GM21737 (cell line): ENCODE measurements around the gene RPL22L1.
"Not testable (repeated sequence)": the region's sequence is repeated elsewhere in the genome, so short reads cannot be mapped to it uniquely, and the experiment has no call there.

Experiments
- ATAC-seq: cut with Tn5 transposase; IDR thresholded peaks from one replicate; pipeline ENCODE4 v1.9.1; 2021; ENCODE audit warnings: mild to moderate bottlenecking, moderate library complexity; ENCODE audit not compliant: unreplicated experiment

RPL22L1 gene

DNA sequence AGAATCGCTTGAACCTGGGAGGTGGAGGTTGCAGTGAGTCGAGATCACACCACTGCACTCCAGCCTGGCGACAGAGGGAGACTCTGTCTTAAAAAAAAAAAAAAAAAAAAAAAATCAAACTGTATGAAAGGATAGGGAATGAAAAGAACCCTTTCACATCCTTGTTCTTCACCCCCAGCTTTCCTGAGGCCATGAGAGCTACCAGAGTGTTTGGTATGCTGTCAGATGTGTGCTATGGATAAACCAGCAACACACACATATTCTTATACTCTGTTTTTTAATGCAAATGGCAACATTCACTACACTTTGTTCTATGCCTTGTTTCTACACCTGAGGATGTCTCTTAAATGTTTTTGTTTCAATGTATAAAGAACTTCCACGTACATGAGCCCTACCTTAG, 33.5 kb downstream of the RPL22L1 start:
- no peak for ATAC-seq

DNA sequence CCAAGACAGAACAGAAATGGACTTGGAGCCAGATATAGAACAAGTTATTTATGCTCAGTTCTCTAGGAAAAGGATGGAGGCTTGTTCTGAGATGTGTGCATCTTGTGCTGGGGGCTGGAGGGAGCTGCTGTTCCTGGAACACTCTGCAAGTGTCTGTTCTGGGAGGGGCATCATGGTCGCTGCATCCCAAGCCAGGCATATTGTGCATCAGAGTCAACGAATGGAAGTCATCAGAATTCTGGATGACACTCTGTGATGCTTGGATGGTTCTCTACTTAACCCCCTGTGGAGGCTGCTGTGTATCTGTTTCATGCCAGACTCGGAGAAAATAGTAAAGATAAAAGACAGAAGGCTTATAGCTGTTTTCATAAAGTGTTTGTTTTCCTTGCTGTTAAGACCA, 34.7 kb downstream of the RPL22L1 start:
- no peak for ATAC-seq

DNA sequence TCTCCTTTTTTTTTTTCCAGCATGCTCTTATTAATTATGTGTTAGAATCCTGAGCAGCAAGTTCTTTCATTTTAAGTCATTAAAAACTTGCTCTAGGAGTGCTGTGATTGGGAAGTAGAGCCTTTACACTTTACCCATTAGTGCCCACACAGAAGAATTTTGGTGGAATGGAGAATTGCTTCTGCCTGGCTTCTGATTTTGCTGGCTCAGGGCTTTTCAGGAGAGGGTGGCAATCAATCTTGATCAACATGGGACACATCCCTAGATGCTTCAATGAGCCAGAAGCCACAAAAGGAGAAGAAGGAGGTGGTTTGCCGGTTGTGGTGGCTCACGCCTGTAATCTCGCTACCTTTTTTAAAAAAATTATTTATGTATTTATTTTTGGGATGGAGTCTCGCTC, 39.4 kb downstream of the RPL22L1 start:
- ATAC-seq, result no peak

DNA sequence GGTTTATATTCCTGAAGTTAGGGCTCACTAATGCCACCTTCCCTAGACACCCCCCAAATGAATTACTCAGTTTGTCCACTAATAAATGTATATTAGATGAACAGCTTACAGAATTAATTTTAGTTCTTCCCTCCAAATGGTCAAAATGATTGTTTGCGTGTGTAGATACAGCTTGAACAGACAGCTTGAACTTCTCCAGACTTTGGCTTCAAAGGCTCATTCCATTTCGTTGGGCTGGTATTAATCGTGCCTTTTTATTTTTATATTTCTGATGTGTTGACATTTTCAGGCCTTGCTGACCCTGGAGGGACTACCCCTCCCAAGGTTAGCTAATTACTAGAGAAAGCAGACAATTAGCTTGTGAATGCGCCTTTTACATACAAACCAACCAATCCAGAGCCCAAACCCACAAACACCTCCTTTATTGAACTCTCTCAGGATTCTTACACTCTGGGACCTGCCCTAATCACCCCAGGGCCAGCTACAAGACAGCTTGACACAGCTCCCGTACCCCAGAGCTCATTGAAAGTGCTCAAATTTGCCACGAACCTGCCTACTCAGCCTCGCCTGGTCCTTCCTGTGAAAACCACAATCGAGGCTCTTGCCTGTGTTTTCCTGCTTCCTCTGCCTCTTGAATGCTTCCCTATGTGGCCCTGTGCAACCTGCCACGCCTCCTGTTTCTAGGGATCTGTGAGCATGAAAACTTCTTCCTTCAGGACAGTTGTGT, 40.3 kb downstream of the RPL22L1 start:
- ATAC-seq, result no peak

DNA sequence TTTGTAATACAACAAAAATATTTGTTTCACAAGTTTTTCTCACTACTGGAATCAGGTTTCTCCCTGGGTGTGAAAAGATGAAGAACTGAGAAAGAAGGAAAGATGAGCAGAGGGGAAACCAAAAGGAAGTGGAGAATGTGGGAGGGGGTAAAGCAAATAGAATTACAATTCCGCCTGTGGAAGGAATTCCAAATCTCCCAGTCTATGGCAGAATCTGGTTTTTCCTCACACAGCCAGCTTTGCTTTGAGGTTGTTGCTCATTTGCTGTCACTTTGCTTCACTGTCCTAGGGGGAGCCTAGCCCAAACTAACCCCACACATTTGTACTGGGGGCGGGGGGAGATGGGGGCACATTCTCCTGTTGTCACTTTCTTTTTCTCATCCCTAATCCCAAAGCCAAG, 43.9 kb downstream of the RPL22L1 start:
- no peak for ATAC-seq

DNA sequence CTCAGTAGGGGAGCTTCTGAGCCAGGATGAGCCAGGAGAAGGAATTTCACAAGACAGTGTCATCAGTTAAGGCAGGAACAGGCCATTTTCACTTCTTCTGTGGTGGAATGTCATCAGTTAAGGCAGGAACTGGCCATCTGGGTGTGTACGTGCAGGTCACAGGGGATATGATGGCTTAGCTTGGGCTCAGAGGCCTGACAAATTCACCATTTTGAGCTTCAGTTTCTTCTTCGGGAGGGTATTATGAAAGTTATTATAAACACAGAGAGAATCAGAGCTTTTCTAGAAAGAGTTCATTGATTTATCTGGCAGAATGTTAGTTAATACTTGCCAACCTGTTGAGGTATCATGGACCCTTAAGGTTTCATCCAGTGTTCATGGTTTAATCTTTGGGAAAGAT, 46.4 kb downstream of the RPL22L1 start:
- ATAC-seq, result not testable (repeated sequence)

DNA sequence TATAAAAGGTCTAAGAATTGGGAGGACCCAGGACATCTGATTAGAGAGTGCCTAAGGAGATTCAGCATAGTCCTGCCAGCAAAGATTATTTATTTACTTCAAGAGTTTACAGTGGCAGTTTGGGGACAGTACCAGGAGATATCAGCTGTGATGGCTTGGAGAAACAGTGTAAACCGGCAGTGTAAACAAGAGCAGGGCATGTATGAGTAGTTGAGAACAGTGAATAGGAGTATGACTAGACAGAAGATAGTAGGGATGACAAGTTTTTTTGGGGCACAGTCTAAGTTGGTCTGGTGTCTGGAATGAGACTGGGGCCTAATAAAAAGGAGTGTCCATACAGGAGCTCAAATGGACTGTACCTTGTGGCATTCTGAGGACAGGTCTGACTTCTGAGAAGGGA, 51.7 kb downstream of the RPL22L1 start:
- ATAC-seq, result not testable (repeated sequence)

DNA sequence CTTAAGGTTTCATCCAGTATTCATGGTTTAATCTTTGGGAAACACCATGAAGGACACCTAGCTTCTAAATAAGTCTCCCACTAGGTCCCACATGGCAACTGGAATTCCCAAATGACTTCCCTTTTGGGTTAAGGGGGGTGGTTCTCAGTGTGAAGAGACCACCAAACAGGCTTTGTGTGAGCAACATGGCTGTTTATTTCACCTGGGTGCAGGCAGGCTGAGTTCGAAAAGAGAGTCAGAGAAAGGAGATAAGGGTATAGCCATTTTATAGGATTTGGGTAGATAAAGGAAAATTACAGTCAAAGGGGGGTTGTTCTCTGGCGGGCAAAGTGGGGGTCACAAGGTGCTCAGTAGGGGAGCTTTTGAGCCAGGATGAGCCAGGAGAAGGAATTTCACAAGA, 52.5 kb downstream of the RPL22L1 start:
- not testable (repeated sequence) for ATAC-seq

DNA sequence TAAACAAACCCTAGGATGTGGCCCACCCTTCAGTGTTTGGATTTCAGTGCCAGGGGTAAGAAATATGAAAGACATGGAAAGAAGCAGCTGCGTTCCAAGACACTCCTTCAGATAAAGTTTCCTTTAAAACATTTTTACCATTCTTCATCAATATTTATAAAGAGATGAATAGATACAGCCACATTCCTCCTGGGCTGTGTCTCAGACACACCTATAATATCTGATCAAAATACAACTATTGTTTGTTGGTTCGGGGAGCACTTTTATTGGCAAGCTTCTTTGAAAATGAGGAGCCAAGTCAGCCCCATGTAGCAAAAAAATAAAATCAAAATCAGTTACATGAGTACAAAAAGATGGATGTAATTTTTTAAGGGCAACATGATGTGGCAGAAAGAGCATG, 53.2 kb downstream of the RPL22L1 start:
- no peak for ATAC-seq

DNA sequence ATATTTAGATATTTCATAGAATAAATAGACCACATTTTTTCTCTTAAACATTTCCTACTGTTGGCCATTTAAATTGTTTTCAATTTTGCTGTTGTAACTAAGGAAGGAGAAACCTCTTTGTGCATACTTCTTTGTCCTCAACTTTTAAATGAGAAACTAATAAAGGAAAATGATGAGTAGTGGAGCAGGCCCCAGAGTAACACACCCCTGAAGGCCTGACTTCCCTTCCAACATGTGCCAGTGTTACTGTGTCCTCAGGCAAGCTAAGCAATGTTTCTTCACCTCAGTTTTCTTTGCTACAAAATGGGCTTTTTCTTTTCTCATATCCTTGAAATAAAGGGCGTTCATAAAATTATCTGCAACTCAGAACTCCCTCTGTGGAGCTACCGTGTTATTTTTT, 53.7 kb downstream of the RPL22L1 start:
- no peak for ATAC-seq

DNA sequence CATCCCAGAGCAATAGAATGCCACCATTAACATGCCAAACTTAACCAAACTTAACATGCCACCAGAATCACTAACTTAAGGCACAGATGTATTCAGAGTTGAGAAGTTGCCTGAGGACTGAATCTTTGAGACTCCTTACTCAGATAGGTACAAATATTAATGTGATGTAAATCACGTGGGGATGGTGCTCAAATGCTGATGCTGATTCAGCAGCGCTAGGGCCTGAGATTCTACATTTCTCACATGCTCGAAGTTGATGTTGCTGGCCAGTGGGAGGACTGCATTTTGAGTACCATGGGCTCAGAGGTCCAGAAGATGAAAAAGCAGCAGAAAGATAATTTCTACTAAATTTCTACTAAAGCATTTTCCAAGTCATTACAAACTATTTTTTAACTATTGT, 54.1 kb downstream of the RPL22L1 start:
- ATAC-seq, result no peak

DNA sequence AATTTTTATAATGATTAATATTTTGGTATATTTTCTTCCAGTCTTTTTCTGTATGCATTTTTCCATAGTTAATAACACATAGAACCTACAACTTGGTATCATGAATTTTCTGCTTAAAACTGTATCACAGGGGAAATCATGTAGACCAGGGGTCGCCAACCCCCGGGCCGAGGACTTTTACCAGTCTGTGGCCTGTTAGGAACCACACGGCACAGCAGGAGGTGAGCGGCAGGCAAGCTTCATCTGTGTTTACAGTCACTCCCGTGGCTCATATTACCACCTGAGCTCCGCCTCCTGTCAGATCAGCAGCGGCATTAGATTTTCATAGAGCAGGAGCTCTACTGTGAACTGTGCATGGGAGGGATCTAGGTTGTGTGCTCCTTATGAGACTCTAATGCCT, 54.7 kb downstream of the RPL22L1 start:
- ATAC-seq, result no peak
